NCI-H82 (cell line): Measurements from ENCODE around the gene CTBP1.

Experiments used
- DNase-seq: peaks from one replicate; lab custom pipeline; 2025; lab: John Stamatoyannopoulos, UW

Gene CTBP1

GRCh38 chr4:1249731-1250526, 999 bp upstream of the CTBP1 start:
- DNase-seq: peak; percentile 32

DNA sequence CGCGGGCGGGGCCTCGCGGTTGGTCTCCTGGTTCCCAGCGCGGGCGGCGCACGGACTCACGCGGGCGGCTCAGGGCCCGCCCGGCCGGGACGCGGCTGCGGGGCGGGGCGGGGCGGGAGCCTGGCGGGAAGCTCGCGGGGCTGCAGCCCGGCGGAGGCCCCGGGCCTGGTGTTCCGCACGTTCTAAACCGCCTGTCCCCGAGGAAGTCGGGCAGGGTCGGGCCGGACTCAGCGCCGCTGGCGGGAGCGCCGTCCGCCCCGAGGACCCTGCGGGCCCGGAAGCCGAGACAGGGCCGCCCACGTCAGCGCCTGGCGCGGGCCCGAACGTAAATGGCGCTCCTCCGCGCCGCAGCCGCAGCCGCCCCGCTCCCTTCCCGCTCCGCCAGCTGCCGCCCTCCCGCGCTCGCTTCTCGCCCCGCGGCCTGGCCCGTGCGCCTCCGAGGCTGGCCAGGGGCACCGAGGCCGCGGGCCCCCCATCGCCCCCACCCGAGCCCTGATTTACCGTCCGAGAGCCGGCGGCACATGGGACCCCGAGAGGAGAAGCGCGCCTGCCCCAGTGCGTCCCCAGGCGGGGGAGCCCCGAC, 309 bp upstream of the CTBP1 start:
- peak; percentile 84 for DNase-seq

GRCh38 chr4:1247864-1248244, 1.1 kb downstream of the CTBP1 start:
- no peak for DNase-seq

DNA sequence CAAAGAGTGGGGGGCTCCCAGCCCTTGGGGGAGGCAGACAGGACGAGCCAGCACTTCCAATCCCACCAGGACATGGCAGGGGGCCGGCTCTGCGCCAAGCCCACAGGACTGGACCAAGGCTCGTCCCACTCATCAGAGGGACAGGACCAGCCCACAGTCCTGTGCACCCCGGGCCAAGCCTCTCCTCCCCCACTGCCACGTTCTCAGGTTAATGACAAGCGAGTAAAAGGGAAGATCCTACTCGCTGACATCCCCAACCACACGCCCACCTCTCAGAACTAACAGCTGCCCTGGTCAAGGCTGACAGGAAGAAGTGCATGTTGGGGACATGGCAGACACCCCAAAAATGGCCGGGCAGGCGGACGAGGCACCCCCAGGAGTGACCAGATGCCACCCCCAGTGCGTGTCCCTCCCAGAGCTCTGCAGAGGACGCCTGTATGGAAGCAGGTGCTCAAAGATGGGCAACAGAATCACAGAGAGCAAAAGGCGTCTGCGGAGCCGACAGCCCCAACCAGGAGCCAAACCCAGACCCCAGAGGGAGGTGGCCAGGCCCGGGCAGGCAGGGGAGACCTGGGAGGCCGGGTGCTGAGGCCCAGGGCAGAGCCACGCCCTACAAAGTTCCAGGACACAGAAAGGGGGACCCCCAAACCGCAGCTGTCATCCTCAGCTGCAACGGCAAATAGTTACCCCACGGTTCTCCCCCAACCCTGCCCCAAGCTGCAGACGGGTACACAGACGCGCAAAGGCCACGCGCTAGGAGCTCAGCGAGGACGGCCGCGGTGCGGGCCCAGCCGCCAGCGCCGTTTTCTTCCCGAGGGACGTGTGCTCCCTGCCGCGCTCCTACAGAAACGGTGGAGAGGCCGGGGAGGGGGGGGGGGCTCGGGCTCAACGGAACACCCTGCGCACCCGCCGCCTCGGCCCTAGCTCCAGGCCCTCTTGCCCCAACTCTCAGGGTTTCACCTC, 1.7 kb downstream of the CTBP1 start:
- DNase-seq: peak; percentile 16

DNA sequence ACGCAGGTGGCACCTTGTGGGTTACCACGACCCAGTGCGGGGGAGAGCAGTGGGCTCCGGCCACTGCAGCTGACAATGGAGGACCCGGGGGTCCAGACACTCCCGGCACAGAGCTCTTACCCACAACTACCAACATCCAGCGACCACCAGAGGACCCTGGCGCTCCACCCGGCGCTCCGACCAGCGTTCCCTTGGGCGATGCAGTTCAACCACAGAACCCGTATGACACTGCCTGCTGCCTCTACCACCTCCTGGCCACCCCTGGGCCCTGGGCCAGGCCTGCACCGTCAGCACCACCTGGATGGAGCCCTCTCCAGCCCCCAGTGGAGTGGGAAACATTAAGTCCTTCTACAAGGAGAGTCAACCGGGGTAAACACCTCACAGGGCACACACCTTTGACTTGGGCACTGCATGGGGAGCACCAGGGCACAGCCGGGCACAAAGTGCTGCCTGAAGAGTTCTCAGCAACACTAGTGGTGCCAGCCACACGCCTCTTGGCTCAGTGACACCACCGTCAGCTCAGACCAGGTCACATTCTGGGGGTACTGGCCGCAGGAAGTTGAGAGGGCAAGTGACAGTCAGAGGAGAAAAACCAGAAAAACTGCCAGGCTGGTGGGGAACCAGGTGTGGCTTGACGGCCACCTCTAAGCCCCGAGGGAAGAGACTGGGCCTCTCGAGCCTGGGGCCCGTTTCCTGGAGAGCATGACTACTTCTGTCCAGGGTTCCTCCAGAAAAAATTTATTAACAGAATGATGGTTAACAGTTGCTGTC, 2.6 kb downstream of the CTBP1 start:
- no peak for DNase-seq

- no peak for DNase-seq
These were observed 3.4 kb downstream of the CTBP1 start for GRCh38 chr4:1245481-1246051.

- DNase-seq: no peak
These were observed 3.9 kb downstream of the CTBP1 start for GRCh38 chr4:1244978-1245471.

DNA sequence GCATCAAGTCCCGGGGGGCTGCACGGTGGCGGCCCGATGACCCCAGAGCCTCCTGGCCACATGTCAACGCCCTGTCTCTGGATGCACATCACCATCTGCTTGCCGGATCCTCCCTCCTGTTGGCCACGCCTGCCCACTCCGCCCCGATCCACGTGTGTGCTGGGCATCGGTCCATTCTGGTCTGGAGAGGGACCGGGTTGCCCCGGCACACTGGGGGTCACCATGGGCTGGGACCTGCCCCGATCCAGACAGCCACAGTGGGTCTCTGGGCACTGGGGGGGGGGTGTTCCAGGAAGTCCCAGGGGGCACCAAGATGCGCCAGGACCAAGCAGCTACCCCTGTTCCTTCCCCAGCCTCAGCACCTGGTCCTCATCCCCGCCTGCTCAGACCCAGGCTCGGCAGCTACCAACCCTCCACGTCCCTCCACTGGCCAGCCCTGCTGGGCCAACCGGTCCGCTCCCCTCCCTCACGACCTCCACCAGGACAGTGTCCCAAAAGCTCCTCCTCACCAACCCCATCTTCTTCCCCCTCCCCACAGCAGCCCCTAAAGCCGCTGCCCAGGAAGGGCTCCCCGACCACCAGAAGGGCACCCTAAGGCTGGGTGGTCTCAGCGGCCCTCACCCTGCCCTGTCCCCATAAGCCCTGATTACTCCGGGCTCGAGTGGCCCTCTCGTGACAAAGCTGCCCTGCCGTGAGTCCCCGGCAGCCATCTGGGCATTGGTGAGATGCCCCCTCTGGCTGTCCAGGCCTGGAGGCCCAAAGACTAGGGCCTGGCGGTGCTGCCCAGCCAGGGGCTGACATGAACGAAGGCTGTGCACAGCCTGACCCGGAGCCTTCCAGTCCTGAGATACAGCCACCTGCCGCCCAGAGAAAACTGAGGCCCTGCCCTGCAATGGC, 4.6 kb downstream of the CTBP1 start:
- no peak for DNase-seq

GRCh38 chr4:1243451-1244080, 5.4 kb downstream of the CTBP1 start:
- peak; percentile 7 for DNase-seq

GRCh38 chr4:1242506-1243450, 6.2 kb downstream of the CTBP1 start:
- DNase-seq: no peak

DNA sequence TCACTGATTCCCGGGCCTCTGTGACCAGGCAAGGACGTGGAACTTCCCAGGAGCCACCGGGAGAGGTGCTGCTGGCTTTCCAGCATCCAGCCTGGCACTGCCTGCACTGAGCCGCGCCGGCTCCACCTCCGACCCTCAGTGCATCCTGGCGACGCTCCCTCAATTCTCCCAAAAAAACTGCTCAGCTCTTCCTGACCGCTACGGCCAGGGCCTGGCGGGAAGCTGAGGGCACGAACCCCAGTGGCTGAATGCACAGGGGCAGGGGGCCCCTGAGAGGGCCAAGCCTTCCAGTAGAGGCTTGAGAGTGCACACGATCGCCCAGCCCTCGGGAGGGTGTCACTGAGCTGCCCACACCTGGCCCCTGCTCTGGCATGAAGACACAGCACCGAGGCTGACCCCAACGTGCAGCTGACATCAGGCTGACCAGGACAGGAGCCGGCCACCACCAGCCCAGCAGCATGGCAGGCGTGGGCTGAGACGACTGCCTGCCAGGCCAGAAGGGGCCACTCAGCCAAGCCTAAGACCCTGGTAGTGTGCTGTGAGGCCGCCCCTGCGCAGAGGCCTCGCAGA, 6.9 kb downstream of the CTBP1 start:
- no peak for DNase-seq

DNA sequence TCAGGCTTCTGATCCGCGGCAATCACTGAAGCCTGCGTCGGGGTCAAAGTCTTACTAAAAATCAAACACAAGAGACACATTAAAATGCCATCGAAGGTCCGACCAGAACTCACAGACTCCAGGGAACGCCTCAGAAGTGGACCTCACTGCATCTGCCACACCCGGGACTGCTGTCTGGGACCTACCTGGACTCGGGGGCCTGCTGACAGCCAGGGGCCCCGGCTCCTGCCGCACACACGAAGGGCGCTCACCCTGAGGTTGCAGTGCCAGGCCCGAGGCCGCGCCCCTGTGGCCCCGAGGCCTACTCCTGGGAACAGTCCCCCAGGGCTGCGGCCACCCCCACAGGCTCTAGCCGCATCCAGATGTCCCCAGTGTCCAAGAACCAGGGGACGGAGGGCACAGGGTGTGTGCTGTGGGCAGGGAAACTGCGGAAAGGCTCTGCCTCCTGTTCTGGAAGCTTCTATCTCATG, 7.4 kb downstream of the CTBP1 start:
- no peak for DNase-seq

- no peak for DNase-seq
These were observed 8.0 kb downstream of the CTBP1 start for GRCh38 chr4:1240721-1241465.

DNA sequence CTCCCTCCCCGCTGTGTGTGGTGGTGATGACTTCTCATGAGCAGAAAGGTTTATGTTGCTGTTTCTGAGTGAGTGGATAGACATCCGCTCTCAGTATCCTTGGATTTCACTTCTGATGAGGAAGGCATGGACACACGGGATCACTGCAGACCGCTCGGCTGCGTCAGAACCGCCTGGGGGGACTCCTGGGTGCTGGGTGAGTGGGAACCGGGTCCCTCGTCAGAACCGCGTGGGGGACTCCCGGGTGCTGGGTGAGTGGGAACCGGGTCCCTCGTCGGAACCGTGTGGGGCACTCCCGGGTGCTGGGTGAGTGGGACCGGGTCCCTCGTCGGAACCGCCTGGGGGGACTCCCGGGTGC, 9.0 kb downstream of the CTBP1 start:
- no peak for DNase-seq

- DNase-seq: no peak
These were observed 9.6 kb downstream of the CTBP1 start for GRCh38 chr4:1239141-1239949.

DNA sequence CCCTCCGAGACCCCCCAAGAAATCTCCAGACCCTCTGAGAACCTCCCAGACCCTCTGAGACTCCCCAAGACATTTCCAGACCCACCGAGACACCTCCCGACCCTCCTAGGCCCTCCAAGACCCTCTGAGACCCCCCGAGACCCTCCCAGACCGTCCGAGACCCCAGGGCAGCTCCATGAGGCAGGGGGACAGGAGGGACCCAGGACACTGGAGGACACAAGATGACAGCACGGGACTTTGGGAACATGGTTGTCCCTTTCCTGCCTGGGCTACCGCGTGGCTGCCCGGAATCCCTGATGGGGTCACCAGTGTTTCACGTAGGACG, 10.3 kb downstream of the CTBP1 start:
- no peak for DNase-seq
